ENCODE results near the gene PTPRD.

DNA sequence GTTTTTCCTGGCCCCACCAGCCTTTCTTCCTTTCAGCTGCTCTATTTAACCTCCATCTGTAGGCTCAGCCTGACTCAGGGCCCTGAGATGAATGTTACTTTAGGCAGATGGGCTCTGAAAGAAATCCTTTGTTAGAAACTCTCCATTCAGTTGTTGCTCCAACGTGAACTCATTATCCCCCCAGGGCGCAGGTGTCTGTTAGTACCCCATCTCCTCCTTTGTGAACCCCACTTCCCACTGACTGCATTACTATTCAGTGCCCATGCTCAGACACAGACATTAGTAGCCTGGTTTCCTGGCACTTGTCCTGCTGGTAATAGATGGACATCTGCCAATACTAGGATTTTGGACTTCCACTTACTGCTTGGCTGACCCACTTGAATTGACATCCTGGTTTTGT, 1271.6 kb downstream of the PTPRD start:
- TF ChIP-seq, protein P1, sequence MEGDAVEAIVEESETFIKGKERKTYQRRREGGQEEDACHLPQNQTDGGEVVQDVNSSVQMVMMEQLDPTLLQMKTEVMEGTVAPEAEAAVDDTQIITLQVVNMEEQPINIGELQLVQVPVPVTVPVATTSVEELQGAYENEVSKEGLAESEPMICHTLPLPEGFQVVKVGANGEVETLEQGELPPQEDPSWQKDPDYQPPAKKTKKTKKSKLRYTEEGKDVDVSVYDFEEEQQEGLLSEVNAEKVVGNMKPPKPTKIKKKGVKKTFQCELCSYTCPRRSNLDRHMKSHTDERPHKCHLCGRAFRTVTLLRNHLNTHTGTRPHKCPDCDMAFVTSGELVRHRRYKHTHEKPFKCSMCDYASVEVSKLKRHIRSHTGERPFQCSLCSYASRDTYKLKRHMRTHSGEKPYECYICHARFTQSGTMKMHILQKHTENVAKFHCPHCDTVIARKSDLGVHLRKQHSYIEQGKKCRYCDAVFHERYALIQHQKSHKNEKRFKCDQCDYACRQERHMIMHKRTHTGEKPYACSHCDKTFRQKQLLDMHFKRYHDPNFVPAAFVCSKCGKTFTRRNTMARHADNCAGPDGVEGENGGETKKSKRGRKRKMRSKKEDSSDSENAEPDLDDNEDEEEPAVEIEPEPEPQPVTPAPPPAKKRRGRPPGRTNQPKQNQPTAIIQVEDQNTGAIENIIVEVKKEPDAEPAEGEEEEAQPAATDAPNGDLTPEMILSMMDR (tag by site-specific recombination; IDR thresholded peaks at IDR 0.05): no peak
- no peak for TF ChIP-seq ZBTB7A (tag by site-specific recombination; IDR thresholded peaks at IDR 0.05; ENCODE audit: low read depth)
- no peak for TF ChIP-seq ZNF324 (tag by site-specific recombination; IDR thresholded peaks at IDR 0.05)
- TF ChIP-seq ZNF335 (tag by site-specific recombination; conservative IDR thresholded peaks at IDR 0.05): no peak
- no peak for TF ChIP-seq ZNF830 (tag by site-specific recombination; IDR thresholded peaks at IDR 0.05; ENCODE audit: low read depth)
- TF ChIP-seq ZNF473 (tag by site-specific recombination; IDR thresholded peaks at IDR 0.05): no peak
- TF ChIP-seq, protein P2, sequence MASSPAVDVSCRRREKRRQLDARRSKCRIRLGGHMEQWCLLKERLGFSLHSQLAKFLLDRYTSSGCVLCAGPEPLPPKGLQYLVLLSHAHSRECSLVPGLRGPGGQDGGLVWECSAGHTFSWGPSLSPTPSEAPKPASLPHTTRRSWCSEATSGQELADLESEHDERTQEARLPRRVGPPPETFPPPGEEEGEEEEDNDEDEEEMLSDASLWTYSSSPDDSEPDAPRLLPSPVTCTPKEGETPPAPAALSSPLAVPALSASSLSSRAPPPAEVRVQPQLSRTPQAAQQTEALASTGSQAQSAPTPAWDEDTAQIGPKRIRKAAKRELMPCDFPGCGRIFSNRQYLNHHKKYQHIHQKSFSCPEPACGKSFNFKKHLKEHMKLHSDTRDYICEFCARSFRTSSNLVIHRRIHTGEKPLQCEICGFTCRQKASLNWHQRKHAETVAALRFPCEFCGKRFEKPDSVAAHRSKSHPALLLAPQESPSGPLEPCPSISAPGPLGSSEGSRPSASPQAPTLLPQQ (tag by site-specific recombination; IDR thresholded peaks at IDR 0.05): no peak
- TF ChIP-seq ZBTB17 (tag by site-specific recombination; IDR thresholded peaks at IDR 0.05): no peak
- TF ChIP-seq ZNF184 (tag by site-specific recombination; IDR thresholded peaks at IDR 0.05): no peak
- TF ChIP-seq SALL2 (tag by site-specific recombination; IDR thresholded peaks at IDR 0.05; ENCODE audit: borderline replicate concordance): no peak
- TF ChIP-seq ZNF16 (tag by site-specific recombination; IDR thresholded peaks at IDR 0.05; ENCODE audit: low read depth): no peak
- TF ChIP-seq ZEB2 (tag by site-specific recombination; IDR thresholded peaks at IDR 0.05): no peak
- TF ChIP-seq TCF7L2 (IDR thresholded peaks at IDR 0.05; ENCODE audit: borderline replicate concordance, low read depth, low read length): no peak
